NCI-H1092 (cell line): ENCODE data around the gene VPS72.

Source experiments
- DNase-seq: peaks from one replicate; lab custom pipeline; 2025; lab: John Stamatoyannopoulos, UW

Gene VPS72

DNA sequence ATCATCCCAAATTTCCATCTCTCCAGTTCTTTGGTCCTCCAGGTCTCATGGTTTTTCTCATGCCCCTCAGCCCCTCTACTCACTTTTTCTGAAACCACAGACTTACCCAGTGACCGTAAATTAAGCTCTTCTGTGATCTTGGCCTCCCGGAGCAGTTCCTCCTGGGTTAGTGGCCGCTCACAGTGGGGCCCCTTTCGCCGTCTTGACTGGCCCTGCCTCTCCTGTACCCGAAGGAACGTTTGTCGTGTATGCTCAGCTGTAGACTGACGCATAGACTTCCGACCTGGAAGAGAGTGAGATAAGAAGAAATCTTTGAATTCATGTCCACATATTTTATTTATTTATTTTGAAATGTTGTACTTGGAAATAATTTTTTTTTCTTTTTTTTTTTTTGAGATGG lies 5.8 kb downstream of the VPS72 start:
- no peak for DNase-seq

DNA sequence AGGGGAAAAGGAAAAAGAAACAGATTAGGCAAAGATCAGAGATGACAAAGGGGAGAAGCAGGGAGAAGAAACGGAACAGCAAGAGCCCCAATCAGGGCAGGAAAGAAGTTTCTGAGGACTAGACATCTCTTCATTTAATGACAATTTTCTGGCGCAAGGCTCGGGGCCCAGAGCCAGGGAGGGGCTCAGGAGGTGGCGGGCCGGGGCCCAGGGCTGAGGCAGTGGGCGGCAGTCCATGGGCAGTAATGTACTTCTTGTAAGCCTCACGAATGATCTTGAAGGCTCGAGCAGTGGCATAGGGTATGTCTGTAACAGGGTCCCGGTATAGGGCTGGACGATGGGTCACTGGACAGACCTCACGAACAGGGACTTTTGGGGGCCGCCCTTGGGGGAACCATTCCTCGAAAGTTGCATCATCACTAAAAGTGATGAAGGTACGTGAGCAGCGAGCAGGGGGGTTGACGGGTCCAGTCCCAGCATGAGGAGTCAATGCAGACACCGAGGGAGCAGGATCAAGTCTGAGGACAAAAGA lies 13.4 kb downstream of the VPS72 start:
- no peak for DNase-seq

DNA sequence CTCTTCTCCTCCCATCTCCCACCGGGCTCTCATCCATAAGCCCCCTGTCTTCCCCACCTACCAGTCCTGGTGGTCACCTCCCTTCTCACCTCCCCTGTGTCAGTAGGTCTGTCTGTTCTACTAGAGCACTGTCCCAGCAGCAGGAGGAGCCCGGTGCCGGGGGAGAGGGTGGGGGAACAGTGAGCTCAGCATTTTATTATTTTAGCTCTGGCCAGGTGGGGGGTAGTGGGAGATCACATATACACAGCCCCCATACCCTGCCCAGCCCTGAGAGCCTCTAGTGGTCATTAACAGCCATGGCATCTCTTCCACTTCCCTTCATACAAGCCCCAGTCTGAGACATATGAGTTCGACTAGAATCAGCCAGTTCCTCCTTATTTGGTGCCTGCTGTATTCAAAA lies 14.1 kb downstream of the VPS72 start, which contains the start of gene TMOD4:
Gene TMOD4 (minus strand): TSS at position 119 of the 400 bp plus-strand sequence. CDS start 1,106 bp downstream, outside the sequence.
- DNase-seq, result no peak

DNA sequence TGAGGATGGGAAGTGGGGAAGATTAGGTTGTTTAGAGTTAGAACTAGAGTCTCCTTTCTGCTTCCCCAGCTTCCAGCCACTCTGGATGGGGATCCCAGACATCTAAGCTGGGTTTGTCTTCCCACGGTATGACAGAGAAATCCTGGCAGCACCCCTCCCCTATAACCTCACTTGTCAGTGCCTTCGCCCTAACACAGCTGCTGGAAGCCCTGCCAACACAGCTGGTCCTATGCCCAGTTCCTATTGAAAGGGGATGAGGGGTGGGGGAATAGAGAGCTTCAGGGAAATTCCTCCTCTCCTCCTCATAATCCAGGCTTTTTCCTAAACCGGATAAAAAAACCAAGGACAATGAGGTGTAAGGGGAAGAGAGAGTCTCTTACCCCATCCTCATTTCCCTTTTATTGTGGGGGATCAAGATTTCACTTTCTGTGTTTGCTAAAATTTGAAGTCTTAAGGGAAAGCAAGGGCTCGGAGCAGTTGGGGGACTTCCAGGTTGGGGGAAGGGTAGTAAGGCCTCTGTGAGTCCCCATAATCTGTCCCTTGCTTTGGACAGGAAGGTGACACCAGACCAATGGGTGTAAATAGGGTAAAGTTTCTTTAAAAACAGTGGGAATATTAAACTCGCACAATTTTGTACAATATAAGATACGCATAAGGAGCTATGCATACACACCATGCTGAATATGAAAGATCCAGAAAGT lies 14.8 kb downstream of the VPS72 start:
- peak; percentile 56 for DNase-seq

DNA sequence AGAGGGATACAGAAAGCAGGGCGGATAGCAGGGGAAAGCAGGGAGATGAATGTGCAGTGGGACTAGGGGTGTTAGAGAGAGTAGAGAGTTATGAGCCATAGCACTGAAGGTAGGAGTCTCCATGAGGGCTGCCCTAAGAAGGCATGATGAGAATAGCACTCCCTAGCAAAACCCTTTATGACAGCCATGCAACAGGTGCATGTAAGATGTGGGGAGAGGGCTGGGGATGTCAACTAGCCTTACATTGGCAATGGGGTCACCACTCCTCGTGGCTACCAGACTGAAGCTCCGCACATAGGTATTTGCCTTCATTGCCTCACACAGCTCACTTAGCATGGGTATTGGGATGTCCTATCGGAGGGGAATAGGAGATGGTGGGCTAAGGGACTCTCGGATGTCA lies 18.8 kb downstream of the VPS72 start:
- DNase-seq, result no peak

DNA sequence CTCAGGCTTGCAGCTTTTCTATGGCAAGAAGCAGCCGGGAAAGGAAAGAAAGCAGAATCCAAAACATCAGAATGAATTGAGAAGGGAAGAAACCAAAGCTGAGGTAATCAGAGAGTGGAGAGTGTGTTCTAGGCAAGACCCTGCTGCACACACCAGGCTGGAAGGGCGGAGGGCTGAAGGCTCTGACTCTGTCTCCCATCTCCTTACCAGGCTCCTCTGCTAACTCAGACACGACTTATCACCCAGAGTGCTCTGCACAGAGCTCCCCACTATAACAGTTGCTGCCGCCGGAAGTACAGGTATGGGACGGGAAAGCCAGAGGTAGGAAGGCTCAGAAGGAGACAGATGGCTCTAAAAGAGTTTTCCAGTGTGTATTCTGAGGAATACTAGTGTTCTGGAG lies 22.9 kb downstream of the VPS72 start:
- DNase-seq, result no peak

DNA sequence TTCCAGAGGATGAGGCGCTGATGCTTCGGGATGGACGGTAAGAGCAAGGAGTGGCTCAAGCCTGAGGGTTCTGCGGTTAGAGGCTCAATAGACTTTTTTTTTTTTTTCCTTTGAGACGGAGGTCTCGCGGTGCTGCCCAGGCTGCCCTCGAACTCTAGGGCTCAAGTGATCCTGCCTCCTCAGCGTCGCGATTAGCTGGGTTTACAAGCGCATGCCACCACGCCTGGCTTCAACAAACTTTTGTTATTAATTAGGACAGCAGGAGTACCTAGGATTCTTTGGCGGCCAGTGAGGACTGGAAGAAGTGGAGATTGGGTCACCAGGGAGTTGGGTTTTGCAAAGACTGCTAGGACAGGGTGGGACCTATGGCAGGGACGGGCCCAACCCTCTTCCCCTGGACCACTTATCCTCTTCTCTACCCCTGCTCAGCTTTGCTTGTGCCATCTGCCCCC lies 23.5 kb downstream of the VPS72 start:
- DNase-seq, result no peak

DNA sequence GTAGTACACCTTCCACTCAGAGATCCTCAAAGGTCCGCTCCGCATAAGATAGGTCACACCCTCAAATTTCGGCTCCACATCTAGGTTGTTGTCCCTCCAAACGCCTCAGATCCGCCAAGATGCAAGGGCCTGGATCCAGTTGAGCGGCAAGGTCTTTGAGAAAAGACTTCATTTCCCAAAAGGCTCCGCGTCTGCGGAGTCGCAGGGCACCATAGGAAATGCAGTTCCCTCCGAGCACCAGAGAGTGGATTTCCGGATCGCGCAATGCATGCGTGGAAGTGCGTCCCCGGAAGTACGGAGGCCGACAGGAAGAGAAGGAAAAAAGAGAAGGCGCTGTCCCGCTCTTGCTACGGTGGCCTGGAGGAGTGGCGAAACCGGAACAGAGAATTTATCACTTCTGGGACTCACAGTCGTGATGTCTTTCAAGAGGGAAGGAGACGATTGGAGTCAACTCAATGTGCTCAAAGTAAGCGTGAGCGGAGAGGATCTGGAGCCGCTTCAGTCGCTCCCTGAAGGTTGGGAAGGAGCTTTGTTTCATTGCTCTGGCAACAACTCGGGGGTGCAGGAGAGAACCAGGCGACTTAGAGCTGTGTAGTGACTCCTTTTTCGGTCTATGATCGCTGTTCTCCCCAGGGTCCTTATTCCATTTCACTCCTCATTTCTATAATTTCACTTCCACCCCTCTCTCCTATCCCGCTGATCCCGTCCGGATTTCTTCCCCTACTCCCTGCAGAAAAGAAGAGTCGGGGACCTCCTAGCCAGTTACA lies 24.1 kb downstream of the VPS72 start, which contains the start of the genes LYSMD1 and SCNM1:
Gene LYSMD1 (minus strand): TSS at position 165 of the 767 bp plus-strand sequence. CDS start 644 bp downstream, outside the sequence.
Gene SCNM1 (plus strand): TSS at position 407 of the 767 bp plus-strand sequence. CDS start 9 bp downstream, at position 416.
- DNase-seq, result peak; percentile 99

DNA sequence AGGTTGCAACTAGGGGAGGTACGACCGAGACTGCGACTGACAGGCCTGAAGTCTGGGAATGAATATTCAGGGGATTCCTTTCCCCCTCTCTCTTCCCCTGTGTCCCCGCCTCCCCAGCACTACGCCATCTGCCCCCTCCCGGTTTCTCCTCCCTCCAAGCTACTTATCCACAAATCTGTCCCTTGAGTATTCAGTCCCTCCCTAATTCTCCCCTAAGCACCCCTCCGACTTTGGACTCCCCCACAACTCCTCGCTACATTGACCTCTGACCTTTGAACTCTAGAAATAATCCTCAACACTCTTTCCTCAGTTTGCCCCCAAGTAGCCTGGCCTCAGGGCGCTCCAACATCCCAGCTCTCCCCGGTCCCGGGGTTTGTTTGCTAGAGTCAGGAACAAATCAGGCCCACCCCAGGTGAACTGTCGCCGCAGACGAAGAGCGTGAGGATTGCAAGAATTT lies 24.7 kb downstream of the VPS72 start:
- DNase-seq, result no peak

DNA sequence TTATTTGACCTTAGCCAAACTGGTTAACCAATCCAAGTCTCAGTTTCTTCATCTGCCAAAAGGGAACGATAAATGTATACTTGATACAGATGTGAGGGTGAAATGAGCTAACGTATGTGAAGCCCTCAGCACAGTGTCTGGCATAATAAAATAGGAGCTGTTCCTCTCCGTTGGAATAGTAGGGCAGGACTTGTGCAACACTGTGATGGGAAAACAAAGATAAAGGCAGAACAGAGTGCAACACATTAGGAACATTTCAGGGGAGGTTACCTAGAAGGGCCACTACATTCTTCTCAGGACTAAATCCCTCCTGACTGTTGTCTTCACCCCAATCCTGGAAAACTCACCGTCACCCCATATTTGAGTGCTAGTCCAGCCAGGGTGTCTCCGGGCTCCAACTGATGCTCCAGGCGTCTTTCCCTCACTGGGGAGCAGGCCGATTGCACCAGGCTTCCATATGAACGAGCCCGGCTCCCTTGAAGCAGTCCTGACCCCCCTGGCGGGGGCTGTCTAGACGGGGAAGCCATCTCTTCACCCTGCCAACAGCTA lies 25.2 kb downstream of the VPS72 start:
- DNase-seq, result no peak

DNA sequence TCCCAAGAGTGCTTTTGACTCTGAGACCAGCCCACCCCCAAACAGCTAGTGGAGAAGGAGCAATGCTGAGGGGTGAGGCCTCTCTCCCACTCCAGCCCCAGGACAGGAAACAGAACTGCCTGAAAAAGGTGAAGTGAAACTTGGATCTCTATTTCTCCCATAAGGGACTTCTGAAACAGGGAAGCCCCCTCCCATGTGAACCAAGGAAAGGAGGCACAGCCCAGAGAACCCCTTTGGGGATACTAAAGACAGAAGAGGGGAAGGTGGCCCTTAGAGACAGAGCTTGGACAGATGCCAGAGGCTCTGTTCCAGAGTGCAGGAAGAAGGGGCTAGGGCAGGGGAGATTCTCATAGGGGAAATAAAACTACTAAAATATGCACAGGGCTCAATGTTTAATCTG lies 30.6 kb downstream of the VPS72 start:
- DNase-seq, result no peak

DNA sequence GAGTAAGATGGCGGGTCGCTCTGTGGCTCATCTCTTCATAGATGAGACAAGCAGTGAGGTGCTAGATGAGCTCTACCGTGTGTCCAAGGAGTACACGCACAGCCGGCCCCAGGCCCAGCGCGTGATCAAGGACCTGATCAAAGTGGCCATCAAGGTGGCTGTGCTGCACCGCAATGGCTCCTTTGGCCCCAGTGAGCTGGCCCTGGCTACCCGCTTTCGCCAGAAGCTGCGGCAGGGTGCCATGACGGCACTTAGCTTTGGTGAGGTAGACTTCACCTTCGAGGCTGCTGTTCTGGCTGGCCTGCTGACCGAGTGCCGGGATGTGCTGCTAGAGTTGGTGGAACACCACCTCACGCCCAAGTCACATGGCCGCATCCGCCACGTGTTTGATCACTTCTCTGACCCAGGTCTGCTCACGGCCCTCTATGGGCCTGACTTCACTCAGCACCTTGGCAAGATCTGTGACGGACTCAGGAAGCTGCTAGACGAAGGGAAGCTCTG lies 31.2 kb downstream of the VPS72 start:
- DNase-seq, result no peak

DNA sequence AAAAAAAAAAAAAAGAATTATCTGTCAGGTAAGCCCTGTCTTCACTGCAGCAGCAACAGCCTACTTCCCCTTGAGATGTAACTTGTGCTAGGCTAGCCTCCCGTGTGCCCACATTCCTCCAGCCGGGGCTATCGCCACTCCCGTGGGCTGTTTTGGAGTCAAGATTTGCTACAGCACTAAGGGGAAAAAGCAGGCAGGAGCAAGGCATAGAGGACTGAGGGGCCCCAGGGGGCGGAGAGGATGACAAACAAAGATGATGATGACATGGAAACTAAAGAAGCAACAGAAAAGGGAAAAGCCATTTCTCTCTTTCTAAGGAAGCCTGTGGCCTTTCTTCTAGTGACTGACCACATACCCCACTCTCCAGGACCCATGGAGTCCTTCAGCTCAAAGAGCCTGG lies 31.7 kb downstream of the VPS72 start:
- no peak for DNase-seq

DNA sequence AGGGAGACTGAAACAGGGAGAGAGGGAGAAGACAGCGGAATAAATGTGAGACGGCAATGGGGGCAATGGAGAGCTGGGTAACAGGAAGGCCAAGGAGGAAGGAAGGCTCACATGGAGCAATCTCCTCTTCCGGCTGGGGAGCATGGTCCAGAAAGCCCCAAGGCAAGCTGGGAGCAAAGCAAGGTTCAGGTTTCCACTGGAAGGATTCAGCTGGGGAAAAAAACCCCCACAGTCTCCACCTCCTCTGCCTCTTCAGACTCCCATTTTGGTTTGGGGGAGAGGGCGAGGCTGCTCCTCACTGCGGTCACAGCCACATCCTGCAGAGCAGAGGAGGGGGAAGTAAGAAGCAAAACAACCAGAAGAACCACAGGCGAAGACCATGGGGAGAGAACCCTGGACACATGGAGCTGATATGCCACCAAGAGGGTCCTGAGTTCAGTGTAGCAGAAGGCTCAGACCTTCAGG lies 32.9 kb downstream of the VPS72 start:
- DNase-seq, result no peak

DNA sequence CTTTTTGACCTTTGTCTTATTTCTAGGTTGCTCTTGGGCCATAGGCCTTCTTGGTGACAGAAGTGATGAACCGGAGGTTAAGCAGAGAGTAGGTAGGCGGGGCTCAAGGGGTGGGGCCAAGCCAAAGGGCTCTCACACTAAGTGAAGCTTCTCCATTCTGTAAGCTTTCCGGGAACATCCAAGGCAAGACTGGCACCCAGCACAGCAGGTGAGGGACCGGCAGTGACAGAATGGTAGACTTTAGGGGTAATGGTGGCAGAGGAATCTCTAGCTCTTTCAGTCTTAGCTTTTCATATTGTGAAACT lies 33.5 kb downstream of the VPS72 start, which contains the start of gene TNFAIP8L2:
Gene TNFAIP8L2 (plus strand): TSS at position 135 of the 305 bp plus-strand sequence. CDS start 2,049 bp downstream, outside the sequence.
- no peak for DNase-seq

DNA sequence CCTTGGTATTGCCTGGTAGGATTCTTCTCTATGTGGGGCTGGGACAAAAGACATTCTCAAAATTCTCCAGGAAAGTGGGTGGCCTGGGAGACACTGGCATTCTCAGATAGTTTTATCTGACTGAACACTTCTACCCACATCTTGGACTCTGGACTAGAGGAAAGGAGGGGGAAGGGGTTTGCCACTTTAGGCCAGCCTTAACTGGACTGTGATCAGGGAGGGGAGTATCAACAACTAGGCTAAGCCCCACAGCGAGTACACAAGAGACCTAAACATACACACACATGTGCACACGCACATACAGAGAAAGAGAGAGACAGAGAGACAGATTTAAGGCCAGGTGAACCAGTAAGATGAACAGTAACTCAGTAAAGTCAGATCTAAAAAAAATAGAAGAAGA lies 42.3 kb downstream of the VPS72 start:
- DNase-seq, result no peak

DNA sequence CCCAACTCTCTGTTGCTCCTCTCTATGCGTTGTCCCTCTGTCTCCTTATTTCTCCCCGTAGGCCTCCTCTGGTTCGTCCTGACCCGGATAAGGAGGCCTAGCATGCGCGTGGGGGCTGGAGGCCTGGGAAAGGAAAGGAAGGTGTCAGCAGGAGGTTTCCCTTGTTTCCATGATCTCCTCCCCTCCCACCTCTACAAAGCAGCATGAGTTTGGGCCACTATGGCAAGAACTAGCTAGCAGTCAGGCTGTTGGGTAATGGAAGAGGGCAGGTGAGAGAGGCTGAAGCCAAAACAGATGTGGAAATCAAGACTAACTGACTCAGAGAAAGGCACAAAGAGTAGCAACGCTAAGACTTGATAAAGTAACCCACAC lies 42.9 kb downstream of the VPS72 start:
- DNase-seq, result no peak

DNA sequence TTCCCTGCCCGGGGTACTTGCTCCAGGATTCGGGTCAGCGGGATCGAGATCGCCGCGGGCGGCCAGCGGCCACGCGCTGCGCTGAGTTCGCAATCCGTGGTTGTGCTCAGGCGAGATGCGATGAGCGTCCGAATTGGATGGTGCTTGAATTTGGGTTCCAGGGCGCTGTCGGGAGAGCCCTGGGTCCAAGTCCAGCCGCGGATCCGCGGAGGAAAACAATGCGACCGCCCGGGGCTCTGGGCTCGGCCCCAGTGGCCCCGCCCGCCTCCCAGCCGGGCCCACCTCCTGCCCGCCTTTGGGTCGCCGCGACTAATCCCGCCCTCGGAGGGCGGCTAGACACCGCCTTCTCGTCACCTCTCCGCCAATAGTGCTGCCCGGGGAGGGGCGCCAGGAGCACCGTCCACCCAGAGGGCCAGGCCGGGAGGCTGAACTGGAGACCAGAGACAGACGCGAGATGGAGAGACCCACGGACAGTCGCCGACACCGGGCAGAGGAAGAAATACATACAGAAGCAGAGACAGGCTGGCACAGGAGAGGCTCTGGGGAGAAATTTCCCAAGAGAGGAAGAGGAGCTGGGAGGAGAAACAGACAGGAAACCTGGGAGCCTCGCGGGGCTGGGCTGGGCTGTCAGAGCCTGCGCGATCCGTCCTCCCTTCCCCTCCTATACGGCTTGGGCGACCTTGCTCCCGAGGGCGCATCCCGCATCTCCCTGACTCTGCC lies 43.4 kb downstream of the VPS72 start, which contains the start of gene SEMA6C:
Gene SEMA6C (minus strand): TSS at position 220 of the 720 bp plus-strand sequence. CDS start 4,010 bp downstream, outside the sequence.
- peak; percentile 92 for DNase-seq

DNA sequence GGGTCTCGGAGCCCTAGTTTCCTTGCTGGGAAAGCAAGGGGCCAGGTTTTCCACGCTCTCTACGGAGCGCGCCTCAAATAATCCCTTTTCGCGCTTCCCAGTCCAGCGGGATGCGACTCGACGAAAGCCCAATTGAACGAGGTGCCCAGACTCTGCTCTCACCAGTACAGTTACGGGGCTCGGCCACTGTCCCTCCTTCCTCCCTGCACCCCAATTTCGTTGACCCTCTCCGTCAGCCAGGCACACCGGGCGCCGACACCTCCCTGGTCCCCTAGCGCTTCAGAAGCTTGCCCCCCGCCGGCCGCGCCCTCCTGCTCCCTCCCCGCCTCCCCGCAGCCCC lies 44.0 kb downstream of the VPS72 start:
- DNase-seq, result no peak

DNA sequence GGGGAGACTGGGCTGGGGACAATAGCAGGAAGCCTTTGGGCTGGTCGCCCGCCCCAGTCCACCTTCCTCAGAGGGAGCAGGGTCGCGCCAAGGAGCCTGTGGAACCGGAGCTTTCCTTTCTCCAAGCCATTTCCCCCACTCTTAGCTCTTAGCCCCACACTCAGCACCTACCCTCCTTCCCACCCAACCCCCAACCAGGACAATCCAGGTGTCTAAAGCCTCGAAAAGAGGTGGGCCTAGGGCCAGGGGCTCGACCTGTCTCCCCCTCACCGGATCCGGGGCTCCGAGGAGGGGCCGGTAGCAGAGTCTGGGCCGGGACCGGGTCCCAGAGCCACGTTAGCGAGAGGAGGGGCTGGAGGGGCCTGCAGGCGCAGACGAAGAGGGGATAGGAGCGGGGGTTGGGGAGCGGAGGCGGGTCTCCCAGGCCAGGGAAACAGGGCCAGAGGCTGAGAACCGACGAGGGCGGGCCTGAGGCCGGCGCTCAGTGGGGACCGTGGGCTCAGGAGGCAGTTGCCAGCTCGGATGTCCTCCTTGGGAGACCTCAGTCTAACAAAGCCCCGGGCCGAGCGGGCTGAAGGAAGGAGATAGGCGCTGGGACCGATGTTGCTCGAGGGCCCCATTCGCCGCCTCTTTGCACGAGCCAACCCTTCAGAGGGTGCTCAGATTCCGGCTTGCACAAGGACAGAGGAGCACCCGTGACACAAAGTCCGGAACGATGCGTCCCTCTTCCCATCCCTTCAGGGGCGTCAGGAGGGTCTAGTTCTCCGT lies 44.5 kb downstream of the VPS72 start:
- peak; percentile 16 for DNase-seq
